ENCODE measurements around the gene ZDHHC17. TPM values are rescaled to one million over a fixed set of nuclear protein-coding genes. Genes with fewer than 3 reads are reported as not detected.
A peak's percentile ranks its signal among the peaks of the same experiment; 100 is the strongest.

ZDHHC17 gene
- total RNA-seq = 100 to 1,000 TPM in 2 of 4 donors, 10 to 100 TPM in 2; 48.5 to 365 (median 102) TPM

GRCh38 chr12:76763746-76764675 lies at the start of gene ZDHHC17:
ZDHHC17 (plus strand) TSS chr12:76764115; CDS start chr12:76764237, 122 bp downstream.
- no peaks in the 10 kb centered on the region for H3K9me3 ChIP-seq
- H3K36me3 ChIP-seq = no peaks in the 10 kb centered on the region
- intact Hi-C loops (cut with DNase I; ENCODE audit: low total_unique reads) = no loop called here
- DNase-seq = peak; percentile 93 to 97
- peak within 1 kb of the TSS; percentile 96 to 99 for H3K27ac ChIP-seq
- peak within 1 kb of the TSS; percentile 74 to 94 for H3K4me3 ChIP-seq
- TF ChIP-seq, protein P1, sequence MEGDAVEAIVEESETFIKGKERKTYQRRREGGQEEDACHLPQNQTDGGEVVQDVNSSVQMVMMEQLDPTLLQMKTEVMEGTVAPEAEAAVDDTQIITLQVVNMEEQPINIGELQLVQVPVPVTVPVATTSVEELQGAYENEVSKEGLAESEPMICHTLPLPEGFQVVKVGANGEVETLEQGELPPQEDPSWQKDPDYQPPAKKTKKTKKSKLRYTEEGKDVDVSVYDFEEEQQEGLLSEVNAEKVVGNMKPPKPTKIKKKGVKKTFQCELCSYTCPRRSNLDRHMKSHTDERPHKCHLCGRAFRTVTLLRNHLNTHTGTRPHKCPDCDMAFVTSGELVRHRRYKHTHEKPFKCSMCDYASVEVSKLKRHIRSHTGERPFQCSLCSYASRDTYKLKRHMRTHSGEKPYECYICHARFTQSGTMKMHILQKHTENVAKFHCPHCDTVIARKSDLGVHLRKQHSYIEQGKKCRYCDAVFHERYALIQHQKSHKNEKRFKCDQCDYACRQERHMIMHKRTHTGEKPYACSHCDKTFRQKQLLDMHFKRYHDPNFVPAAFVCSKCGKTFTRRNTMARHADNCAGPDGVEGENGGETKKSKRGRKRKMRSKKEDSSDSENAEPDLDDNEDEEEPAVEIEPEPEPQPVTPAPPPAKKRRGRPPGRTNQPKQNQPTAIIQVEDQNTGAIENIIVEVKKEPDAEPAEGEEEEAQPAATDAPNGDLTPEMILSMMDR (IDR thresholded peaks at IDR 0.05) = no peak
- TF ChIP-seq POLR2A (IDR thresholded peaks at IDR 0.05) = peak; percentile 63 to 80
- H3K4me1 ChIP-seq = peaks cover 3 to 8% of the 10 kb centered on the region in 2 donors
- H3K27me3 ChIP-seq = no peaks in the 10 kb centered on the region

GRCh38 chr12:76714415-76714814 lies 49.5 kb upstream of the ZDHHC17 start:
- H3K27me3 ChIP-seq = no peaks in the 10 kb centered on the region
- H3K4me1 ChIP-seq = no peaks in the 10 kb centered on the region
- no peak for DNase-seq
- TF ChIP-seq POLR2A (IDR thresholded peaks at IDR 0.05) = no peak
- TF ChIP-seq, protein P1 (IDR thresholded peaks at IDR 0.05) = no peak
- intact Hi-C loops (cut with DNase I; ENCODE audit: low total_unique reads) = no loop called here
- no peaks in the 10 kb centered on the region for H3K9me3 ChIP-seq
- no peak overlapping the region for H3K4me3 ChIP-seq
- no peak overlapping the region for H3K27ac ChIP-seq
- no peaks in the 10 kb centered on the region for H3K36me3 ChIP-seq

GRCh38 chr12:76714861-76715260 lies 49.1 kb upstream of the ZDHHC17 start:
- DNase-seq = no peak
- H3K4me3 ChIP-seq = no peak overlapping the region
- no peak overlapping the region for H3K27ac ChIP-seq
- TF ChIP-seq, protein P1 (IDR thresholded peaks at IDR 0.05) = no peak
- TF ChIP-seq POLR2A (IDR thresholded peaks at IDR 0.05) = no peak
- H3K9me3 ChIP-seq = no peaks in the 10 kb centered on the region
- H3K27me3 ChIP-seq = no peaks in the 10 kb centered on the region
- H3K4me1 ChIP-seq = no peaks in the 10 kb centered on the region
- H3K36me3 ChIP-seq = no peaks in the 10 kb centered on the region
- intact Hi-C loops (cut with DNase I; ENCODE audit: low total_unique reads) = no loop called here

GRCh38 chr12:76715332-76715731 lies 48.6 kb upstream of the ZDHHC17 start:
- no peaks in the 10 kb centered on the region for H3K4me1 ChIP-seq
- no peak overlapping the region for H3K27ac ChIP-seq

More at GRCh38 chr12:76715332-76715731, 48.6 kb upstream of the ZDHHC17 start:
- intact Hi-C loops (cut with DNase I; ENCODE audit: low total_unique reads) = no loop called here
- DNase-seq = no peak
- no peaks in the 10 kb centered on the region for H3K36me3 ChIP-seq
- H3K4me3 ChIP-seq = no peak overlapping the region
- H3K27me3 ChIP-seq = no peaks in the 10 kb centered on the region
- H3K9me3 ChIP-seq = no peaks in the 10 kb centered on the region
- TF ChIP-seq, protein P1 (IDR thresholded peaks at IDR 0.05) = no peak
- TF ChIP-seq POLR2A (IDR thresholded peaks at IDR 0.05) = no peak

Data from uterus (tissue), 4 donors.